Measurements from ENCODE around the gene ZSWIM5. TPM values are rescaled to one million over a fixed set of nuclear protein-coding genes. Genes with fewer than 3 reads are reported as not detected.

Gene ZSWIM5
- total and polyA plus RNA-seq, 9 of the 15 experiments (the other 6 are each of a cell fraction or from before 2014, with no cell fraction given): under 0.01 to 0.07 (median 0.03) TPM; not detected in 3

- TF ChIP-seq ZNF280A (IDR thresholded peaks at IDR 0.05; ENCODE audit: low read depth, partially characterized antibody) (no peak), POLR2A (conservative IDR thresholded peaks at IDR 0.05) (no peak), ZNF551 (CRISPR knock-in tag; IDR thresholded peaks at IDR 0.05) (no peak), RBM14 (IDR thresholded peaks at IDR 0.05; ENCODE audit: borderline replicate concordance, insufficient read depth, low read depth, low read length) (no peak), JUND (IDR thresholded peaks at IDR 0.05; ENCODE audit: borderline replicate concordance, low read depth, low read length) (peak; percentile 46; the same call in 1 of the 2 replicates), JUND (tag; IDR thresholded peaks at IDR 0.05; ENCODE audit: borderline replicate concordance, low read depth, low read length) (0 out of 3 replicates have a peak, but pooled peaks have one; percentile 17), HINFP (tag; conservative IDR thresholded peaks at IDR 0.05; ENCODE audit: low read depth) (no peak), NFXL1 (CRISPR knock-in tag; IDR thresholded peaks at IDR 0.05) (no peak), ZBTB43 (CRISPR knock-in tag; IDR thresholded peaks at IDR 0.05) (no peak), NKRF (IDR thresholded peaks at IDR 0.05; ENCODE audit: borderline replicate concordance) (no peak), SMC3 (conservative IDR thresholded peaks at IDR 0.05; ENCODE audit: insufficient read depth, low read depth, low read length) (peak; percentile 90), RAD21 (CRISPR knock-in tag; conservative IDR thresholded peaks at IDR 0.05 in 1 of 2, IDR thresholded peaks at IDR 0.05 in 1 of 2) (peak; percentile 74 to 90), ZNF316 (IDR thresholded peaks at IDR 0.05) (no peak), ZNF124 (CRISPR knock-in tag; IDR thresholded peaks at IDR 0.05) (no peak), ZFX (CRISPR knock-in tag; IDR thresholded peaks at IDR 0.05) (no peak), SREBF2 (CRISPR knock-in tag; IDR thresholded peaks at IDR 0.05) (no peak), MCM5 (IDR thresholded peaks at IDR 0.05; ENCODE audit: low read depth) (no peak), PHF8 (IDR thresholded peaks at IDR 0.05; ENCODE audit: borderline replicate concordance, low read length) (no peak), FOXA1 (IDR thresholded peaks at IDR 0.05; ENCODE audit: borderline replicate concordance) (no peak), TGIF2 (CRISPR knock-in tag; IDR thresholded peaks at IDR 0.05) (no peak), SLC30A9 (CRISPR knock-in tag; IDR thresholded peaks at IDR 0.05) (no peak)
These were observed 187.7 kb downstream of the ZSWIM5 start (continued) for GRCh38 chr1:45018599-45019230.
